GM12878 (cell line): ENCODE results near the gene COL27A1. TPM values are rescaled to one million over a fixed set of nuclear protein-coding genes. Genes with fewer than 3 reads are reported as not detected.

Experiments used
- ATAC-seq: fragments of 200-7000 bp; cut with Tn5 transposase; 3 replicates; pipeline ENCODE4 v1.9.1; 2020; ENCODE audit warnings: mild to moderate bottlenecking, moderate library complexity
- BruUV-seq: library from RNA; stranded (reverse); fragments of 400-500 nt; replicated peaks from 2 replicates; lab custom pipeline; 2021; lab: Mats Ljungman, UMichigan
- CTCF ChIA-PET: fragments of 300-600 bp; sonication (Branson Sonifier 250); formaldehyde crosslinking; extraction: SDS; loops from one replicate; lab custom pipeline; 2021; ENCODE audit warnings: inconsistent platforms; lab: Yijun Ruan, JAX
- POLR2A ChIA-PET: fragments of 350-600 bp; formaldehyde crosslinking; extraction: SDS; loops from one replicate; lab custom pipeline; 2021; ENCODE audit warnings: inconsistent platforms; lab: Charles Lee
- RAD21 ChIA-PET: fragments of 300-600 bp; sonication (Branson Sonifier 250); formaldehyde crosslinking; loops from one replicate; lab custom pipeline; 2023; ENCODE audit warnings: antibody characterized with exemption; ENCODE audit not compliant: unreplicated experiment; lab: Charles Lee
- SMC1A ChIA-PET: fragments of 300-600 bp; sonication (Branson Sonifier 250); formaldehyde crosslinking; loops from one replicate; lab custom pipeline; 2023; ENCODE audit not compliant: unreplicated experiment, uncharacterized antibody; lab: Charles Lee
- DNase-seq: peaks from one replicate; pipeline ENCODE4 v3.0.0-alpha.2; 2011; ENCODE audit warnings: low read depth, low spot score
- FAIRE-seq: peaks from 3 replicates; lab custom pipeline; 2011; peaks lifted over from hg19 to GRCh38; lab: Jason Lieb, UNC
- H2AFZ ChIP-seq: 2 replicates; pipeline ENCODE4 v1.6.0; 2011; ENCODE audit warnings: low read depth, low read length, control low read depth; ENCODE audit not compliant: control insufficient read depth
- H3K27ac ChIP-seq: 2 replicates; pipeline ENCODE4 v1.5.1; 2011; ENCODE audit warnings: control low read depth; ENCODE audit not compliant: control insufficient read depth, insufficient read depth
- H3K27me3 ChIP-seq, 2 experiments: replicated peaks in 1 of 2; 2 replicates each; pipeline versions ENCODE4 v1.6.0 to v1.6.1; 2011; ENCODE audit warnings: low read length in 1 of 2; ENCODE audit not compliant: control insufficient read depth in 2 of 2, insufficient read depth in 2 of 2
- H3K36me3 ChIP-seq, 2 experiments: 2 replicates each; pipeline ENCODE4 v1.5.1; 2011; ENCODE audit warnings: low read length in 1 of 2; ENCODE audit not compliant: control insufficient read depth in 2 of 2, insufficient read depth in 2 of 2
- H3K4me1 ChIP-seq: 2 replicates; pipeline ENCODE4 v1.6.1; 2011; ENCODE audit warnings: mild to moderate bottlenecking, low read length, moderate library complexity, mixed read lengths; ENCODE audit not compliant: control insufficient read depth, insufficient read depth
- H3K4me2 ChIP-seq: 2 replicates; pipeline ENCODE4 v1.6.0; 2011; ENCODE audit warnings: control low read depth; ENCODE audit not compliant: control insufficient read depth, insufficient read depth
- H3K4me3 ChIP-seq: fragments of 200-600 bp; sonication (generic); 2 replicates; pipeline ENCODE4 v1.5.1; 2016
- H3K79me2 ChIP-seq: 2 replicates; pipeline ENCODE4 v1.6.0; 2011; ENCODE audit warnings: low read length; ENCODE audit not compliant: control insufficient read depth, insufficient read depth
- H3K9ac ChIP-seq: 2 replicates; pipeline ENCODE4 v1.8.0; 2011; ENCODE audit warnings: low read length, control low read depth, mixed read lengths; ENCODE audit not compliant: control insufficient read depth, insufficient read depth
- H3K9me3 ChIP-seq: replicated peaks from 3 replicates; pipeline ENCODE4 v1.5.1; 2011; ENCODE audit warnings: mild to moderate bottlenecking, low read length; ENCODE audit not compliant: control insufficient read depth, insufficient read depth
- H4K20me1 ChIP-seq: 2 replicates; pipeline ENCODE4 v1.6.0; 2011; ENCODE audit not compliant: control insufficient read depth, insufficient read depth
- BCL11A ChIP-seq: IDR thresholded peaks from 2 replicates; pipeline ENCODE4 v1.6.1; 2011; ENCODE audit warnings: low read depth, low read length
- BHLHE40 ChIP-seq, 2 experiments: fragments of 450-650 bp in 1 of 2; IDR thresholded peaks; 2 replicates each; pipeline ENCODE4 v1.6.1; 2011 to 2017; ENCODE audit warnings: low read depth in 2 of 2, borderline replicate concordance in 1 of 2, improper control_type of control experiment in 1 of 2, low read length in 1 of 2, mild to moderate bottlenecking in 1 of 2
- CHD1 ChIP-seq: IDR thresholded peaks from 2 replicates; pipeline ENCODE4 v1.6.1; 2012; ENCODE audit warnings: low read depth, low read length, improper control_type of control experiment
- FOXM1 ChIP-seq: IDR thresholded peaks from 2 replicates; pipeline ENCODE4 v1.6.1; 2012; ENCODE audit warnings: low read depth, mild to moderate bottlenecking, inconsistent platforms, low read length, moderate library complexity
- GATAD2B ChIP-seq: fragments of 450-650 bp; conservative IDR thresholded peaks from 2 replicates; pipeline ENCODE4 v1.6.1; 2017; ENCODE audit warnings: low read depth, mild to moderate bottlenecking, moderate library complexity
- HDAC6 ChIP-seq: fragments of 200-600 bp; sonication (generic); IDR thresholded peaks from one replicate; pipeline ENCODE4 v1.8.0; 2017; ENCODE audit warnings: antibody characterized with exemption; ENCODE audit not compliant: unreplicated experiment
- IKZF1 ChIP-seq: fragments of 450-650 bp; conservative IDR thresholded peaks from 2 replicates; pipeline ENCODE4 v1.6.1; 2017; ENCODE audit warnings: antibody characterized with exemption, mild to moderate bottlenecking
- KDM1A ChIP-seq: fragments of 200-600 bp; sonication (generic); IDR thresholded peaks from 2 replicates; pipeline ENCODE4 v1.6.1; 2016; ENCODE audit warnings: borderline replicate concordance
- MEF2B ChIP-seq: fragments of 450-650 bp; IDR thresholded peaks from 2 replicates; pipeline ENCODE4 v1.6.1; 2018; ENCODE audit warnings: mild to moderate bottlenecking, moderate library complexity; ENCODE audit not compliant: partially characterized antibody, poor library complexity, severe bottlenecking
- PBX3 ChIP-seq: IDR thresholded peaks from 2 replicates; pipeline ENCODE4 v1.6.1; 2011; ENCODE audit warnings: mild to moderate bottlenecking, low read depth, low read length, moderate library complexity; ENCODE audit not compliant: insufficient replicate concordance
- POLR2A ChIP-seq: IDR thresholded peaks from 2 replicates; pipeline ENCODE4 v1.6.1; 2011; ENCODE audit warnings: low read depth, mild to moderate bottlenecking, low read length
- RAD51 ChIP-seq: fragments of 450-650 bp; IDR thresholded peaks from 2 replicates; pipeline ENCODE4 v1.6.1; 2016; ENCODE audit warnings: moderate library complexity, mild to moderate bottlenecking, inconsistent platforms
- RCOR1 ChIP-seq: conservative IDR thresholded peaks from 2 replicates; pipeline ENCODE4 v1.6.1; 2012; ENCODE audit warnings: low read depth, low read length, improper control_type of control experiment
- TAF1 ChIP-seq: IDR thresholded peaks from 2 replicates; pipeline ENCODE4 v1.6.1; 2011; ENCODE audit warnings: mild to moderate bottlenecking, low read depth, low read length, borderline replicate concordance
- YBX1 ChIP-seq: fragments of 450-650 bp; IDR thresholded peaks from 2 replicates; pipeline ENCODE4 v1.6.1; 2016; ENCODE audit warnings: antibody characterized with exemption
- WGBS: methylation state at CpG from one replicate; pipeline ENCODE4 v1.1.6; 2016; ENCODE audit warnings: low lambda C conversion rate; ENCODE audit not compliant: insufficient replicate concordance, insufficient coverage; ENCODE audit errors: missing lambda C conversion rate; 5-methylcytosine and 5-hydroxymethylcytosine counted together
- in situ Hi-C: fragments of 300-500 bp; cut with MboI; formaldehyde crosslinking; loops from 9 replicates; pipeline ENCODE4 v1.14.3; 2018; ENCODE audit warnings: mixed read lengths
- intact Hi-C: fragments of 100-400 bp; cut with micrococcal nuclease; formaldehyde crosslinking; loops from one replicate; pipeline ENCODE4 v1.14.2; 2022; ENCODE audit not compliant: unreplicated experiment
- polyA plus RNA-seq, 11 experiments: library from polyadenylated mRNA; depleted of rRNA in 4 of 11; unstranded in 6 of 11; stranded (reverse) in 5 of 11; fragments of >200 nt; fragmentation: Nextera tagmentation in 4 of 11; fragmentation: Illumina TruSeq in 1 of 11; extraction: Ambion mirVana in 4 of 11; extraction: Trizol in 1 of 11; gene quantifications; 1 replicate in 1 of 11; 2 replicates in 10 of 11; pipeline versions ENCODE4 v1.2.1 to v1.2.3, GENCODE V29; 2011 to 2016; ENCODE audit warnings: inconsistent platforms in 2 of 11, missing spikeins in 2 of 11, low read depth in 1 of 11
- total RNA-seq, 4 experiments: library from RNA; depleted of rRNA in 3 of 4; stranded (reverse); fragments of >200 nt in 3 of 4; fragmentation: Illumina TruSeq in 1 of 4; extraction: Trizol in 1 of 4; gene quantifications; 2 replicates each; pipeline versions ENCODE4 v1.2.1 to v1.2.3, GENCODE V29; 2013 to 2021
- TF ChIP-seq, protein P1 (sequence below): IDR thresholded peaks from 2 replicates; pipeline ENCODE4 v1.6.1; 2012; ENCODE audit warnings: low read length, inconsistent platforms

COL27A1 gene
- total and polyA plus RNA-seq, 10 of the 15 experiments (the other 5 are each of a cell fraction or from before 2014, with no cell fraction given) = 0.10 TPM; not detected in 9

DNA sequence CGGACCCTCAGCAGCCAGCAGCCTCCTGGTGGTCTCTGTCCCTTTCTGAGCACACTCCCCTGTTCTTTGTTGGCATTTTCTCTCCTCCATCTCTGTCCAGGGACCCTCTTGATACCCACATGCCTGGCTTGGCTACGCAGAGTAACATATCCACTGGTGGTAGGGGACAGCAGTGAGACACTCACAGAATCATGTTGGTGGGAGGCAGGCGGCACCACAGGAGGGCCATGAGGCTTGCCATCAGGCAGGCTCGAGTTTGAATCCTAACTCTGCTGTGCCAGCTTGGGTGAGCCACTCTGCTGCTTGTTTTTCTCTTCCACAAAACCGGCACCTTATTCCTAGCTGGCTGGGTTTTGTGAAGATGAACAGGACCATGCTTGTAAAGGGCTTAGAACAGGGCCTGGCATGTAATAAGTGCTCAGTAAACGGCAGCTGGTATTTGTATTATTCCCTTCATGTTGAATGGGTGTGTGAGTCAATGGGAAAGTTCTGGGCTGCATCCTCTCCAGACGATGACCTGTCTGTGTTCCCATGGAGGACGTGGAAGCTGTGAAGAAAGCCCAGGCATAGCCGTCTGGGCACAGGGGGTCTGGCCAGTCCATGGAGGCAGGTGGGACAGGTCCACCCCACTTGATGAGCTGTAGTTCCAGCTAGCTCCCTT lies 2.3 kb downstream of the COL27A1 start:
- intact Hi-C loops = no loop called here
- no peak for TF ChIP-seq IKZF1
- TF ChIP-seq CHD1 = no peak
- no peak for TF ChIP-seq GATAD2B
- no peak for TF ChIP-seq RCOR1
- TF ChIP-seq PBX3 = no peak
- TF ChIP-seq BCL11A = no peak
- TF ChIP-seq MEF2B = no peak
- no peak for TF ChIP-seq BHLHE40 (IDR thresholded peaks at IDR 0.05; ENCODE audit: borderline replicate concordance in 1 of 2, low read depth in 2 of 2, low read length in 1 of 2)
- no peak for TF ChIP-seq FOXM1
- no peak for TF ChIP-seq TAF1
- TF ChIP-seq YBX1 = no peak
- no peak for TF ChIP-seq KDM1A
- TF ChIP-seq, protein P1, sequence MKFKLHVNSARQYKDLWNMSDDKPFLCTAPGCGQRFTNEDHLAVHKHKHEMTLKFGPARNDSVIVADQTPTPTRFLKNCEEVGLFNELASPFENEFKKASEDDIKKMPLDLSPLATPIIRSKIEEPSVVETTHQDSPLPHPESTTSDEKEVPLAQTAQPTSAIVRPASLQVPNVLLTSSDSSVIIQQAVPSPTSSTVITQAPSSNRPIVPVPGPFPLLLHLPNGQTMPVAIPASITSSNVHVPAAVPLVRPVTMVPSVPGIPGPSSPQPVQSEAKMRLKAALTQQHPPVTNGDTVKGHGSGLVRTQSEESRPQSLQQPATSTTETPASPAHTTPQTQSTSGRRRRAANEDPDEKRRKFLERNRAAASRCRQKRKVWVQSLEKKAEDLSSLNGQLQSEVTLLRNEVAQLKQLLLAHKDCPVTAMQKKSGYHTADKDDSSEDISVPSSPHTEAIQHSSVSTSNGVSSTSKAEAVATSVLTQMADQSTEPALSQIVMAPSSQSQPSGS = no peak
- no peak for TF ChIP-seq HDAC6
- no peak for TF ChIP-seq POLR2A
- TF ChIP-seq RAD51 = no peak
- Histone ChIP-seq H3K4me3 (no peak overlapping the region), H4K20me1 (no peaks in the 10 kb centered on the region), H3K27me3 (peaks cover 10 to 11% of the 10 kb centered on the region in 2 experiments; a peak in 3 of 4 replicates), H3K4me1 (no peaks in the 10 kb centered on the region), H3K4me2 (no peak overlapping the region), H3K27ac (no peak overlapping the region), H3K9ac (no peak overlapping the region), H3K9me3 (no peaks in the 10 kb centered on the region), H3K36me3 (no peaks in the 10 kb centered on the region), H3K79me2 (no peaks in the 10 kb centered on the region), H2AFZ (no peak overlapping the region)
- no TSS peak for BruUV-seq
- CTCF ChIA-PET = interaction anchor here (1.0 to 4.3 kb wide), 2 partner anchors 14 to 133 kb away, joined by 3 to 16 read pairs; no protein-coding TSS in a partner anchor
- RAD21 ChIA-PET = no interaction called here
- in situ Hi-C loops = loop anchor here (10.0 kb wide), 1 partner anchor 127 kb away; no protein-coding TSS in a partner anchor
- 29% methylated on average over 9 of the region's 9 CpGs for WGBS
- DNase-seq = no peak
- no peak for ATAC-seq
- POLR2A ChIA-PET = no interaction called here
- FAIRE-seq = no peak
- SMC1A ChIA-PET = no interaction called here
